ENCODE measurements around the gene OSBPL5.

Gene OSBPL5

DNA sequence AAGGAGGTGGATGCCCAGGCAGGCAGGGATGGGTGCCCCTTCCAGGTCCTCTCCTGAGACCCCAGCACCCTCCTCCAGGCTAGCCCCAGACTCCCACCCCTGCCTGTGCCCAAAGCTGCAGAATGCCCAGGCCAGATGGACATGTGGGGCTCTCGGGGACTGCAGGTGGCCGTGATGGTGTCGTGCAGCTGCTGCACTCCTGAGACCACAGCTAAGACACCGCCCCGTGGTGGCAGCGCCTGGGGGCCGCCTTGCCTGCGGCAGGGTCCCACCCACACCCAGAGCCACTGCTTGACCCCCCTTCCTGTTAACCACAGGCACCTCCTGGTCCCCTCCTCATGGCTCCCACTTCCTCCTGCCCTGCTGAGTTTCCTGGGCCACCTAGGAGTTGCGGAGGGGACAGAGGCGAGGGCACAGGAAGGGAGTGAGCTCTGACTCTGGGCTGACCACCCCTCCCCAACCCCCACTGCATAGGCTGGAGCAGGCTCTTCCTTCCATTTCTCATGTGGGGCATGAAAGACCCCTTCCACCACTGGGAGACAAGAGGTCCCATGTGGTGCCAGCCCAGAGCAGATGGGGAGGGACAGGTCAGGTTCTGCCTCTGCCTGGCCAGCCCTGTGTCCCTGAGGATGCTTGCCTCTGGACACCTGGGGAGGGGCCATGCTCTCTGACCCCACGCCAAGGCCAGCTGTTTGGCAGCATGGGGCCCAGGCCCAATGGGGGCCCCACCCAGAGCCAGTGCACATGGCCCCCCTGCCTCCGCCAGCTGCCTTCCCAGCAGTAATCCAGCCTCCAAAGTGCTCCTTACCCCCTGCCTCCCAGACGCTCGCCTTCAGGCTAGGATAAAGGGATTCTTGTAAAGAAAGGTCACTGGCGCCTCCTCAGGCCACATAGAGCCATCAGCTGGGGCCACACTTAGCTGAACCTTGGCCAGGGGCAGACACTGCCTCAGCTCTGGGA, 29.3 kb downstream of the OSBPL5 start:
- CTCF ChIA-PET: interaction anchor here (0.7 to 1.6 kb wide), 2 partner anchors 34 to 85 kb away, joined by 3 to 4 read pairs; no protein-coding TSS in a partner anchor
- DNase-seq (ENCODE audit: low spot score): no peak
- TF ChIP-seq CTCF (conservative IDR thresholded peaks at IDR 0.05; ENCODE audit: low read depth): no peak
- POLR2A ChIA-PET (ENCODE audit: low non-redundant PET): no interaction called here
- peak overlapping the region; percentile 27; the same call in 1 of the 2 replicates for H3K27ac ChIP-seq

- no peak for TF ChIP-seq CTCF (conservative IDR thresholded peaks at IDR 0.05; ENCODE audit: low read depth)
- DNase-seq (ENCODE audit: low spot score): no peak
- 0 out of 2 replicates have a peak overlapping the region, but pooled peaks have one; percentile 1 for H3K27ac ChIP-seq
- ChIA-PET POLR2A (ENCODE audit: low non-redundant PET) (no interaction called here), CTCF (interaction anchor here (1.6 kb wide), 1 partner anchor 35 kb away, joined by 4 read pairs; no protein-coding TSS in a partner anchor)
Measured at GRCh38 chr11:3134651-3135480, 30.2 kb downstream of the OSBPL5 start.

DNA sequence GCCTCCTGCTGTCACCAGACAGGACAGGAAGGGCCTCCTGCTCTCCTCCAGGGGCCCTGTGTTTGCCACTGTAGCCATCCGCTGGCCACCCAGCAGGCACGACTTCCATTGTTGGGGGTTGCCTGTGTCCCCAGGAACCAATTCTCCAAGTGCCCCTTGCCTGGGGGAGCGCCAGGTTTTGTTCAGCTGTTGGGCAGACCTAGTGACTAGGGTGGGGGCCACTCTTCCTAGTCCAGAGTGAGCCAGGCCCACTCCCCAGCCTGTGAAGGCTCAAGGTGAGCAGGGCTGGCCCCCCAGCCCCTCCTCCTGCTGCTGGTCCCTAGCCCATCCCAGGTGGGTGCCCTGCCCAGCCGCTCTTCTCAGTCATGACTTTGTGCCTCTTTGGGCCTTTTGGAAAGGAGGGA, 30.9 kb downstream of the OSBPL5 start:
- no peak overlapping the region for H3K27ac ChIP-seq
- ChIA-PET POLR2A (ENCODE audit: low non-redundant PET) (no interaction called here), CTCF (interaction anchor here (1.6 kb wide), 1 partner anchor 35 kb away, joined by 4 read pairs; no protein-coding TSS in a partner anchor)
- DNase-seq (ENCODE audit: low spot score): no peak
- no peak for TF ChIP-seq CTCF (conservative IDR thresholded peaks at IDR 0.05; ENCODE audit: low read depth)

DNA sequence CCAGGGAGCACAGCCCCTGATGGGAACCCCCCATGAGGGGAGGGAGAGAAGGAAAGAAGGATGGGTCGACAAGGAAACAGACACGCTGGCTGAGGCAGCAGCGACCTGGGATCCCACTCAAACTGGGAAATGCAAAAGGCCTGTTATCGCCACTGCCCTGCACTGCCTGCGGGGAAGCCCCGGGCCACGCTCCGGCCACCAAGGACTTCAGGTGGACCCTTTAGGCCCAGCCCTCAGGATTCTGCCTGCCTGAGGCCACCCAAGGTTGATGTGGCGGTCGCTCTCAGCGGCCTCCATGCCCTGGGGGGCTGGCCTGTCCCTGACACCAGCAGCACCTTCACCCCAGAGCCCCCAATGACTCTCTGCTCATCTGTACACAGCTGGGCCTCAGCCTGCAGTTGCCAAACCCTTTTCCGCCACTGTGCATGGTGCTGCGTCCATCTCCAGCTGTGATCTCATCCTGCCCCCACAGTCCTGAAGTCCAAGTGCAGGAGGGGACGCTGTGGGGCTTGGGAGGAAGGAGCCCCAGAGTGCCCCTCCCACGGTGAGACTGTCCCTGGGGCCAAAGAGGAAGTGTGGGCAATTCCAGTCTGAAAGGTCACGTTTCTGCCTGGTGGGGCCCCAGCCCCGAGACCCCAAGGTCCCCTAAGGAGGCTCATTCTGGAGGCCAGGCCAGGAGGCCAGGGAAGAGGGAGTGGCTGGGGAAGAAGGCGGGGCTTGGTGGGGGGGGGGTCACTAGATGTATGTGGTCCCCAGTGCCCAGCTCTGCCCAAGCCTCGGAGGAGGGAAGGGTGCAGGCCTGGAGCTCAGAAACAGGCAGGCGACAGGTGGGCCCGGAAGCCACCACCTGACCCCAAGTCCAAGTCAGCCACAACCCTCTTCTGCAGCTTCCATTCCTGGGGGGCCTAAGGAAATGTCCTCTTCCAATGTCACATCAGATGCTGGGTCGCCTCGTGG, 31.6 kb downstream of the OSBPL5 start:
- POLR2A ChIA-PET (ENCODE audit: low non-redundant PET): no interaction called here
- DNase-seq (ENCODE audit: low spot score): no peak
- TF ChIP-seq CTCF (conservative IDR thresholded peaks at IDR 0.05; ENCODE audit: low read depth): no peak
- CTCF ChIA-PET: interaction anchor here (1.6 kb wide), 1 partner anchor 36 kb away, joined by 4 read pairs; no protein-coding TSS in a partner anchor
- H3K27ac ChIP-seq: peak overlapping the region; percentile 8

DNA sequence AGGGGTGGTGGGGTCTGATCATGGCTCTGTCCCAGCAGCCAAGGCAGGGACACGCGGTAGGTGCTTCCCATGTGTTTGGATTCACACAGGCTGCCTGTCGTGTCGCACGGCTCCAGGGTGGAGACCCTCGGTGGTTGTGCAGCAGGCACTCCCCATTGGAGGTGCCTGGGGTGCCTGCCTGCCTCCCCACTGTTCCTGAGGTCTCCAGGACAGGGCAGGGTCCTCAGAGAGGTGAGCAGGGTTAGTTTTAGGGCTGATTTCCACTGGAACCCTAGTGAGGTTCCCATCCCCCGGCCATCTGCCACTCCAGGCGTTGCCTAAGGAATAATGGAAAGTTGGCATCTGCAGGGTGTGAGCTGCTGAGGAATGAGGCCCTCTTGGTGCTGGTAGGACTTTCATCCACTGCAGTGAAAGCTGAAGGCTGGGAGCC, 32.3 kb downstream of the OSBPL5 start:
- H3K27ac ChIP-seq: peak overlapping the region; percentile 8
- no peak for TF ChIP-seq CTCF (conservative IDR thresholded peaks at IDR 0.05; ENCODE audit: low read depth)
- ChIA-PET CTCF (no interaction called here), POLR2A (ENCODE audit: low non-redundant PET) (no interaction called here)
- no peak for DNase-seq (ENCODE audit: low spot score)

All from RWPE1 (cell line).